Measurements from ENCODE around the gene KLF13. TPM values are rescaled to one million over a fixed set of nuclear protein-coding genes. Genes with fewer than 3 reads are reported as not detected.

Gene KLF13
- total RNA-seq, 1 experiment from 2014 or later, result 60.1 TPM

DNA sequence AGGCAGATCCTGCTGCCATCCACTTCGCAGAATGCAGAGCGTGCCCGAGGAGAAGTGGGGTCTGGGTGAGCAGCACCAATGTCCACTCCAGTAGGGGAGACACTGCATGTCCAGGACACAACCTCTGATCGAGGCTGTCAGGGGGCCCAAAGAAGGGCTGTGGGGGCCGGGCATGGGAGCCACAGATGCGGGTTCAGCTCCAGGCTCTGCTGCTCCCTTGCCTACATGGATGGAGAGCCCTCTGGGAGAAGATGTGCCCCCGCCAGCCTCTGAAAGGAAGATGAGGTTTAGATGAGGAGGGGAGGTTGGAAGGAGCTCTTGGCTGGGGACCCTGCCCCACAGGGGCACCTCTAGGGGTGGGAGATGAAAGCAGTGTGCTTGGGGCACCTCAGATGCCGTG is 75.4 kb downstream of the KLF13 start (continued):
- TF ChIP-seq, protein P1, sequence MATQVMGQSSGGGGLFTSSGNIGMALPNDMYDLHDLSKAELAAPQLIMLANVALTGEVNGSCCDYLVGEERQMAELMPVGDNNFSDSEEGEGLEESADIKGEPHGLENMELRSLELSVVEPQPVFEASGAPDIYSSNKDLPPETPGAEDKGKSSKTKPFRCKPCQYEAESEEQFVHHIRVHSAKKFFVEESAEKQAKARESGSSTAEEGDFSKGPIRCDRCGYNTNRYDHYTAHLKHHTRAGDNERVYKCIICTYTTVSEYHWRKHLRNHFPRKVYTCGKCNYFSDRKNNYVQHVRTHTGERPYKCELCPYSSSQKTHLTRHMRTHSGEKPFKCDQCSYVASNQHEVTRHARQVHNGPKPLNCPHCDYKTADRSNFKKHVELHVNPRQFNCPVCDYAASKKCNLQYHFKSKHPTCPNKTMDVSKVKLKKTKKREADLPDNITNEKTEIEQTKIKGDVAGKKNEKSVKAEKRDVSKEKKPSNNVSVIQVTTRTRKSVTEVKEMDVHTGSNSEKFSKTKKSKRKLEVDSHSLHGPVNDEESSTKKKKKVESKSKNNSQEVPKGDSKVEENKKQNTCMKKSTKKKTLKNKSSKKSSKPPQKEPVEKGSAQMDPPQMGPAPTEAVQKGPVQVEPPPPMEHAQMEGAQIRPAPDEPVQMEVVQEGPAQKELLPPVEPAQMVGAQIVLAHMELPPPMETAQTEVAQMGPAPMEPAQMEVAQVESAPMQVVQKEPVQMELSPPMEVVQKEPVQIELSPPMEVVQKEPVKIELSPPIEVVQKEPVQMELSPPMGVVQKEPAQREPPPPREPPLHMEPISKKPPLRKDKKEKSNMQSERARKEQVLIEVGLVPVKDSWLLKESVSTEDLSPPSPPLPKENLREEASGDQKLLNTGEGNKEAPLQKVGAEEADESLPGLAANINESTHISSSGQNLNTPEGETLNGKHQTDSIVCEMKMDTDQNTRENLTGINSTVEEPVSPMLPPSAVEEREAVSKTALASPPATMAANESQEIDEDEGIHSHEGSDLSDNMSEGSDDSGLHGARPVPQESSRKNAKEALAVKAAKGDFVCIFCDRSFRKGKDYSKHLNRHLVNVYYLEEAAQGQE (IDR thresholded peaks at IDR 0.05; ENCODE audit: low read depth), result no peak
- TF ChIP-seq ZFX (IDR thresholded peaks at IDR 0.05) (no peak), POLR2AphosphoS5 (IDR thresholded peaks at IDR 0.05; ENCODE audit: low read depth, low read length) (no peak)
- TF ChIP-seq, protein P2, sequence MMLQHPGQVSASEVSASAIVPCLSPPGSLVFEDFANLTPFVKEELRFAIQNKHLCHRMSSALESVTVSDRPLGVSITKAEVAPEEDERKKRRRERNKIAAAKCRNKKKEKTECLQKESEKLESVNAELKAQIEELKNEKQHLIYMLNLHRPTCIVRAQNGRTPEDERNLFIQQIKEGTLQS (IDR thresholded peaks at IDR 0.05), result no peak

DNA sequence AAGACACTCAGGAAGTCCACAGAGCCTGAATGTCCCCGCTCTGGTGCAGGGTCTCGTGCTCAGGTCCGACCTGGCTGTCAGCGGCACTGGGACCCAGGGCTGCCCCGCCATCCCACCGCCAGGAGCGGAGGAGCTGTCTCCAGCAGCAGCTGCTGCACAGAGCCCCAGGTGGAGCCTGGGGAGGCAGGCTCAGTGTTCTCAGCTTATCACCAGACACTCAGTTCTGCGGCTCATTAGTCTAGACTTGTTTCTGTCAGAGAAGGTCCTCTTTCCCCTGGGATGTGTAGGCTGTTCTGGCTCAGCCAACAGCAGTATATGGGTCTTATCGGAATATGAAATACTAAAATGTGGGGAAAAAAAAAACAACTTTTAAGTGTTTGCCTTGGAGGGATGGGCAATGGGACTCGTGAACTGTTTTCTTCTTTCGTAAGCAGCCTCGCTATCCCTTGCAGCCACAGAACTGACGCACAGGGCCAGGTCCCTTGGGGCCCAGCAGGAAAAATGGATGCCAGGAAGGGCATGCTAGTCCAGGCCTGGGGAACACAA is 75.9 kb downstream of the KLF13 start:
- Histone ChIP-seq H3K27me3 (ENCODE audit: insufficient read depth, low read length) (no peaks in the 10 kb centered on the region), H3K4me2 (ENCODE audit: low read length) (no peak overlapping the region), H3K27ac (ENCODE audit: low read depth, low read length) (no peak overlapping the region), H3K4me1 (ENCODE audit: control insufficient read depth in 1 of 2, insufficient read depth in 2 of 2, low read length in 2 of 2) (peaks cover 41 to 42% of the 10 kb centered on the region in 2 experiments), H3K4me3 (replicated peaks in 1 of 2; ENCODE audit: low read depth in 1 of 2, low read length in 2 of 2) (no peak overlapping the region), H3K9me2 (ENCODE audit: insufficient read depth) (no peaks in the 10 kb centered on the region), H3K79me2 (ENCODE audit: insufficient read depth, low read length) (no peaks in the 10 kb centered on the region), H4K20me1 (ENCODE audit: insufficient read depth) (no peaks in the 10 kb centered on the region), H2AFZ (ENCODE audit: low read depth, low read length, poor library complexity, severe bottlenecking) (no peak overlapping the region), H3K9me3 (ENCODE audit: control insufficient read depth in 1 of 2, insufficient read depth in 1 of 2, low read depth in 1 of 2, low read length in 2 of 2) (no peaks in the 10 kb centered on the region), H3K9ac (ENCODE audit: low read length) (no peak overlapping the region), H3K36me3 (ENCODE audit: control insufficient read depth in 1 of 2, insufficient read depth in 2 of 2, low read length in 2 of 2) (no peaks in the 10 kb centered on the region)
- DNase-seq (ENCODE audit: low read depth, low spot score), result no peak
- TF ChIP-seq, protein P3, sequence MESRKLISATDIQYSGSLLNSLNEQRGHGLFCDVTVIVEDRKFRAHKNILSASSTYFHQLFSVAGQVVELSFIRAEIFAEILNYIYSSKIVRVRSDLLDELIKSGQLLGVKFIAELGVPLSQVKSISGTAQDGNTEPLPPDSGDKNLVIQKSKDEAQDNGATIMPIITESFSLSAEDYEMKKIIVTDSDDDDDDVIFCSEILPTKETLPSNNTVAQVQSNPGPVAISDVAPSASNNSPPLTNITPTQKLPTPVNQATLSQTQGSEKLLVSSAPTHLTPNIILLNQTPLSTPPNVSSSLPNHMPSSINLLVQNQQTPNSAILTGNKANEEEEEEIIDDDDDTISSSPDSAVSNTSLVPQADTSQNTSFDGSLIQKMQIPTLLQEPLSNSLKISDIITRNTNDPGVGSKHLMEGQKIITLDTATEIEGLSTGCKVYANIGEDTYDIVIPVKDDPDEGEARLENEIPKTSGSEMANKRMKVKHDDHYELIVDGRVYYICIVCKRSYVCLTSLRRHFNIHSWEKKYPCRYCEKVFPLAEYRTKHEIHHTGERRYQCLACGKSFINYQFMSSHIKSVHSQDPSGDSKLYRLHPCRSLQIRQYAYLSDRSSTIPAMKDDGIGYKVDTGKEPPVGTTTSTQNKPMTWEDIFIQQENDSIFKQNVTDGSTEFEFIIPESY (IDR thresholded peaks at IDR 0.05; ENCODE audit: extremely low read depth, insufficient replicate concordance, low read length), result no peak
- no peak for ATAC-seq
- no TSS peak for BruUV-seq (replicated peaks)
- ChIA-PET POLR2A (no interaction called here), RAD21 (ENCODE audit: low non-redundant PET in 1 of 2, low total read pairs in 2 of 2, uncharacterized antibody in 2 of 2, unreplicated experiment in 2 of 2) (no interaction called here), CTCF (no interaction called here)
- intact Hi-C loops (cut with micrococcal nuclease), result no loop called here

Data from HCT116 (cell line).